Ovary (tissue), 9 donors: ENCODE data around the gene TIFAB. TPM values are rescaled to one million over a fixed set of nuclear protein-coding genes. Genes with fewer than 3 reads are reported as not detected.

ENCODE experiments used
- DNase-seq, 5 donors: peaks; one replicate each; pipeline ENCODE4 v3.0.0-alpha.2; 2019 to 2020
- H3K27ac ChIP-seq, 2 donors: fragments of 200-600 bp; one replicate each; pipeline versions ENCODE4 v1.5.1 to v1.8.0; 2019 to 2022
- H3K27me3 ChIP-seq: fragments of 200-600 bp; one replicate; pipeline ENCODE4 v1.8.0; 2022
- H3K36me3 ChIP-seq: fragments of 200-600 bp; sonication (generic); one replicate; pipeline ENCODE4 v1.5.1; 2019
- H3K4me1 ChIP-seq: one replicate; pipeline ENCODE4 v1.8.1; 2013; ENCODE audit warnings: mild to moderate bottlenecking, moderate library complexity; ENCODE audit not compliant: insufficient read depth
- H3K4me3 ChIP-seq: fragments of 200-600 bp; sonication (generic); one replicate; pipeline ENCODE4 v1.5.1; 2017
- H3K9me3 ChIP-seq, 2 donors: fragments of 200-600 bp in 1 of 2; sonication (generic) in 1 of 2; one replicate each; pipeline versions ENCODE4 v1.5.1 to v1.8.1; 2013 to 2019; ENCODE audit warnings: mild to moderate bottlenecking in 1 of 2, moderate library complexity in 1 of 2
- EP300 ChIP-seq: sonication (generic); formaldehyde crosslinking; IDR thresholded peaks from one replicate; pipeline ENCODE4 v1.6.1; 2017; ENCODE audit warnings: antibody characterized with exemption
- POLR2A ChIP-seq: fragments of 450-650 bp; IDR thresholded peaks from one replicate; pipeline ENCODE4 v1.6.1; 2017; ENCODE audit warnings: antibody characterized with exemption, mild to moderate bottlenecking, moderate library complexity
- WGBS, 3 donors: extraction: QIAGEN DNeasy Blood & Tissue Kit in 1 of 3; methylation state at CpG; one replicate each; pipeline versions ENCODE4 v1.1.5 to v1.1.7; 2013 to 2017; 5-methylcytosine and 5-hydroxymethylcytosine counted together
- intact Hi-C, 4 donors: fragments of 100-400 bp; cut with DNase I; formaldehyde crosslinking; loops; one replicate each; pipeline versions ENCODE4 v1.11.0 to v1.15.1; 2022 to 2023
- polyA plus RNA-seq, 2 donors: library from polyadenylated mRNA; stranded (reverse); fragments of 200-250 nt in 1 of 2; fragments of 350-450 nt in 1 of 2; fragmentation: Illumina TruSeq in 1 of 2; extraction: RNeasy Lipid Tissue Mini Kit (QIAGEN cat#74804) in 1 of 2; gene quantifications; one replicate each; pipeline ENCODE4 v1.2.3, GENCODE V29; 2013 to 2014
- total RNA-seq, 7 donors: library from RNA; depleted of rRNA in 2 of 7; stranded (reverse); fragments of >200 nt in 2 of 7; fragmentation: NEBNext Ultra II Directional in 3 of 7; extraction: Animal tissue kit (Norgen Biotek cat#: 25700) in 3 of 7; gene quantifications; one replicate each; pipeline versions ENCODE4 v1.1.0 to v1.2.4, GENCODE V29; 2016 to 2023
- TF ChIP-seq, protein P1 (sequence below), 3 donors: fragments of 450-650 bp in 2 of 3; fragments of 200-600 bp in 1 of 3; IDR thresholded peaks; one replicate each; pipeline versions ENCODE4 v1.5.1 to v1.8.0; 2016 to 2022; ENCODE audit warnings: antibody characterized with exemption in 3 of 3, mild to moderate bottlenecking in 1 of 3
- donor health status: DM: no; HTN: no; CAD: no; lungs with moderate emphysema.
- donor health status: DM: no; HTN: no; CAD: no.
- donor health status: Bipolar disorder and iron deficiency.
- donor health status: DM: yes; HTN: yes; CAD: no.
- donor health status: DM: no; HTN: no; CAD: no.
- donor health status: DM: yes; HTN: yes; CAD: no.

TIFAB gene
- total and polyA plus RNA-seq, 9 donors, result 0.05 to 0.33 (median 0.08) TPM; not detected in 6

DNA sequence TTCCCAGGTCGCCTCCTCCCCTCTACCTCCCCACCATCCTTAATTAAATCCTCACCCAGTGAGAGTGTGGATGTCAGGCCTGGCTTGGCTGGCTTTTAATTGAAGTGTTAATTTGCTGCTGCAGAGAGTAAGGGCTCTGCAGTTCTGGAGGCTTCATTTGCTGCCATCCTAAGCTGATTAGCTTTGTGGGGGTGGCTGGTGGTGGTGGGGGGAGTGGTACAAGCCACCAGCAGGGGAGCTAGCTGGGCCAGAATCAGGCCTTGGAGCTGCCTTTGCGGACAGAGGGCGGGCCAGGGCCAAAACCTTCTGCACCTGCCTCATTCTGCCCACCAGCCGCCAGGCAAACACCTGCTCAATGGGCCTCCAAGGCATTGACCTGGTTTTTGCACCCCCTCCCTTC lies 26.8 kb upstream of the TIFAB start:
- Histone ChIP-seq H3K9me3 (no peaks in the 10 kb centered on the region), H3K4me3 (no peak overlapping the region), H3K36me3 (no peaks in the 10 kb centered on the region), H3K4me1 (no peaks in the 10 kb centered on the region), H3K27me3 (no peaks in the 10 kb centered on the region), H3K27ac (no peak overlapping the region)
- DNase-seq, result no peak
- intact Hi-C loops, result no loop called here
- WGBS, 3 donors, result 89 to 91% (median 90%) methylated on average over 4 of the region's 4 CpGs
- TF ChIP-seq POLR2A, result no peak
- TF ChIP-seq EP300, result no peak
- TF ChIP-seq, protein P1, sequence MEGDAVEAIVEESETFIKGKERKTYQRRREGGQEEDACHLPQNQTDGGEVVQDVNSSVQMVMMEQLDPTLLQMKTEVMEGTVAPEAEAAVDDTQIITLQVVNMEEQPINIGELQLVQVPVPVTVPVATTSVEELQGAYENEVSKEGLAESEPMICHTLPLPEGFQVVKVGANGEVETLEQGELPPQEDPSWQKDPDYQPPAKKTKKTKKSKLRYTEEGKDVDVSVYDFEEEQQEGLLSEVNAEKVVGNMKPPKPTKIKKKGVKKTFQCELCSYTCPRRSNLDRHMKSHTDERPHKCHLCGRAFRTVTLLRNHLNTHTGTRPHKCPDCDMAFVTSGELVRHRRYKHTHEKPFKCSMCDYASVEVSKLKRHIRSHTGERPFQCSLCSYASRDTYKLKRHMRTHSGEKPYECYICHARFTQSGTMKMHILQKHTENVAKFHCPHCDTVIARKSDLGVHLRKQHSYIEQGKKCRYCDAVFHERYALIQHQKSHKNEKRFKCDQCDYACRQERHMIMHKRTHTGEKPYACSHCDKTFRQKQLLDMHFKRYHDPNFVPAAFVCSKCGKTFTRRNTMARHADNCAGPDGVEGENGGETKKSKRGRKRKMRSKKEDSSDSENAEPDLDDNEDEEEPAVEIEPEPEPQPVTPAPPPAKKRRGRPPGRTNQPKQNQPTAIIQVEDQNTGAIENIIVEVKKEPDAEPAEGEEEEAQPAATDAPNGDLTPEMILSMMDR (IDR thresholded peaks at IDR 0.05), result no peak

DNA sequence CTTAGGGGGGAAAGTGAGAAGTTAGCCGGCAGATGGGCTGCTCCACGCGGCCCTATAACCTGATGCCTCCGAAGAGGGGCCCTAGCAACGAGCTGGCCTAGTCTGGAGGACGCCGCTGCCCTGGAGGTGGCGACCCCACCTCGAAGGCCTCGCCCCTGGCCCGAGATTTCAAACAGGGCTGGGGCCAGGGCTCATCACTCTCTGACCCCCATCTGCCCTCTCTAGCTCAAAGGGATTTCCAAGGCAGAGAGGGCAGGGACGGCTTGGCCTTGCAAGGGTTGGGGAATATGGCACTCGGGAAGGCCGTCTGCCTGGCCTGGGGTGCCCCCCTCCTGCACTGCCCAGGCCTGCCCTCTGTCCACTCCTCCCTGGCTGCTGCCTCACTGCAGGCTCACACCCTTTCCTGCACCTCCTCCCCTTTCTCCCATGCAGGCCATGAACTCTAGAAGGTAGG lies 25.5 kb upstream of the TIFAB start:
- H3K4me3 ChIP-seq, result no peak overlapping the region
- TF ChIP-seq, protein P1 (IDR thresholded peaks at IDR 0.05), result no peak
- TF ChIP-seq POLR2A, result no peak
- no peak for TF ChIP-seq EP300
- WGBS, 3 donors, result 57 to 60% (median 58%) methylated on average over 14 of the region's 14 CpGs
- H3K27me3 ChIP-seq, result no peaks in the 10 kb centered on the region
- H3K36me3 ChIP-seq, result no peaks in the 10 kb centered on the region
- intact Hi-C loops, result no loop called here
- DNase-seq, result no peak
- no peaks in the 10 kb centered on the region for H3K4me1 ChIP-seq
- no peak overlapping the region for H3K27ac ChIP-seq
- H3K9me3 ChIP-seq, result no peaks in the 10 kb centered on the region

DNA sequence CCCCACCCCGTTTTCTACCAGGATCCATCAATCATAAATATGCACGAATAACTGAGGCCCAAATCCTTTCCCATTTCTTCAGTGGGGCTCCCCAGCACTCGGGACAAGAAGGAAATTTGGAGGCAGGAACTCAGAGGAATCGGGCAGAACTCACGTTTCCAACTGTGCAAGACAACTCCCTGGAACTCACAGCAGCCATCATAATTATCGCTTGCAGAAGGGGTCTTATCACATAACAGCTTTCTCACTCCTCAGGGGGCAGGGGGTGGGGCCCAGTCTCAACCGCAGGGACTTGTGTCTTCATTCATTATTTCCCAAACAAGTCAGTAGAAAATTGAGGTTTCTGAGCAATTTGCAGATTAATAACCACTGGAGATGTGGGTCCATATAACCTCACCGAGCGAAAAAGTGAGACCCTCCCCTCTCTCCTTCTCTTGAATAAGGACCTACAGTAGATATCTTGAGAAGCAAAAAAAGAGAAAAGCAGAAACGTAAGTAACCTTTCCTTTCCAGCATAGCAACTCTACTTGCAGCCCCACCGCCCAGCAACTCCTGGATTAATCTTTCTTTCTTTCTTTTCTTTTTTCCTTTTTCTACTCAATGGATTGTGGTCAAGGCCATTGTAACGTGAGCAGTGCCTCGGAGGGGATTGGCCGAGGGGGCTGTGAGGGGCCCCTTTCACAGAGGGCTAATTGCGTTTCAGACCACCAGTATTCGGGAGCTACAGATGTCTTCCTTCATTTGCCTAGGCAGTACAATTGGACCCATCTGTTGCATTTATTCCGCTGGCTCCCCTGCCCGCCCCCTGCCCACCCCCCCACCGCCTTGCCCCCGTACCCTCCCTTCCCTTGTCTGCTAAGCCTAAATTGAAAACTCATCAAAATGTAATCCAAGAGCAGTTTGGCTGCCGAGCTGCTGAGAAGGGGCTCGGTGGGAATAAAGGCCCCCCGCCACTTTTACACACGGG lies 24.7 kb upstream of the TIFAB start:
- no peaks in the 10 kb centered on the region for H3K27me3 ChIP-seq
- intact Hi-C loops, result no loop called here
- H3K36me3 ChIP-seq, result no peaks in the 10 kb centered on the region
- DNase-seq, result no peak
- TF ChIP-seq, protein P1 (IDR thresholded peaks at IDR 0.05), result no peak
- no peak for TF ChIP-seq EP300
- no peak for TF ChIP-seq POLR2A
- no peak overlapping the region for H3K27ac ChIP-seq
- H3K9me3 ChIP-seq, result no peaks in the 10 kb centered on the region
- no peaks in the 10 kb centered on the region for H3K4me1 ChIP-seq
- 24 to 29% (median 27%) methylated on average over 24 of the region's 24 CpGs for WGBS, 3 donors
- H3K4me3 ChIP-seq, result no peak overlapping the region

DNA sequence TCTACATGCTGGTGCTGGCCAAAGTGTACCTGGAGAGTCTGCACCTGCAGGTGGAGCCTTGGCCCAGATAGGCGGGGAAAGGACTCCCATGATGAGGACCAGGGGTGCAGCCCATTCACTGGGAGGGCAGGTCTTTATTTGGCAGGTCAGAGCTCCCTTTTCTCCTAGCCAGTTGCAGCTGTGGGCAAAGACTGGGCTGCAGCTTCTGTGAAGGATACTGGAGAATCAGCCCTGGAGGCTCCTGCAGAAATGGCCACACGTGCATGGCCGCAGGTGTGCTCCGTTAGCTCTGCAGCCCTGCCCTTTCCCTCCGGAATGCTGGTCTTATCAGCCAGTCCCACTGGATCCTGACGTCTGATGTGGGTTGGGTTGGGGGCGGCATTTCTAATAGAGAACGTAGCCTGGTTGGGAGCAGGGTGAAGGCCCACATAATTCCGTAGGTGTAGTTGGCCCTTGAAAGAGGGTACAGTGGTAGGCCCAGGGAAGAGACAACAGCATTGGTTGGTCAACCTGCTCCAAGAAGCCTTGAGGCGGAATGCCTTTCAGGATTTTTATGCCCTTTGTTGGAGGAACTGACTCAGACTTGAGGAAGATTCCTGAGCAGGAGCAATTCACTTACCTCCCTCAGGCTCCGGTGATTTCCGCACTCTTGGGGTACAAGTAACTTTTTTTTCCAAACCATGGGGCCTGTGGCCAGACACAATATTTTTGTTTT lies 22.0 kb upstream of the TIFAB start:
- WGBS, 3 donors, result 79 to 85% (median 80%) methylated on average over 12 of the region's 12 CpGs
- TF ChIP-seq, protein P1 (IDR thresholded peaks at IDR 0.05), result no peak
- no peak for TF ChIP-seq EP300
- TF ChIP-seq POLR2A, result no peak
- Histone ChIP-seq H3K4me3 (no peak overlapping the region), H3K27ac (no peak overlapping the region), H3K27me3 (no peaks in the 10 kb centered on the region), H3K9me3 (no peaks in the 10 kb centered on the region), H3K4me1 (no peaks in the 10 kb centered on the region), H3K36me3 (no peaks in the 10 kb centered on the region)
- DNase-seq, result peak in 1 of 5 donors; percentile 7
- intact Hi-C loops, result no loop called here
